Thyroid gland (tissue), 4 donors: ENCODE results near the gene RNF224. TPM values are rescaled to one million over a fixed set of nuclear protein-coding genes. Genes with fewer than 3 reads are reported as not detected.

Experiments
- total RNA-seq, 4 donors: library from RNA; depleted of rRNA; stranded (reverse); fragments of >200 nt; gene quantifications; one replicate each; pipeline ENCODE4 v1.2.3, GENCODE V29; 2016

The RNF224 gene
- total RNA-seq, 4 donors from 2014 or later = 0.33 to 0.81 TPM; not detected in 2

Other genes with a start within 250 kb of the RNF224 start
- gene PTGDS, start 250.0 kb upstream of the RNF224 start, total RNA-seq = 10 to 100 TPM in 3 of 4 donors, 1 to 10 TPM in 1; 5.0 to 39.5 (median 33.9) TPM
- gene LCNL1, start 244.5 kb upstream of the RNF224 start, total RNA-seq = under 1 TPM in 1 of 4 donors, not detected in 3; 0.54 TPM
- 100 to 1,000 TPM in 1 of 4 donors, 10 to 100 TPM in 3; 29.8 to 109 (median 50.7) TPM for gene PAXX, start 235.1 kb upstream of the RNF224 start, total RNA-seq
- gene CLIC3, start 230.9 kb upstream of the RNF224 start, total RNA-seq = 100 to 1,000 TPM in 3 of 4 donors, 10 to 100 TPM in 1; 97.7 to 301 (median 268) TPM
- 10 to 100 TPM; 36.8 to 59.7 (median 50.2) TPM for gene ABCA2, start 199.3 kb upstream of the RNF224 start, total RNA-seq
- gene FUT7, start 195.4 kb upstream of the RNF224 start, total RNA-seq = not detected
- 10 to 100 TPM; 23.3 to 65.9 (median 35.4) TPM for gene NPDC1, start 181.3 kb upstream of the RNF224 start, total RNA-seq
- under 1 TPM in 2 of 4 donors, not detected in 2; 0.22 to 0.49 TPM for gene ENTPD2, start 173.4 kb upstream of the RNF224 start, total RNA-seq
- 1 to 10 TPM in 1 of 4 donors, under 1 TPM in 3; 0.27 to 1.0 (median 0.72) TPM for gene SAPCD2, start 156.9 kb upstream of the RNF224 start, total RNA-seq
- gene UAP1L1, start 150.0 kb upstream of the RNF224 start, total RNA-seq = 10 to 100 TPM in 2 of 4 donors, 1 to 10 TPM in 2; 9.3 to 15.7 (median 12.4) TPM
- gene MAN1B1, start 140.5 kb upstream of the RNF224 start, total RNA-seq = 10 to 100 TPM; 48.2 to 73.8 (median 67.2) TPM
- 100 to 1,000 TPM; 120 to 209 (median 157) TPM for gene DPP7, start 112.8 kb upstream of the RNF224 start, total RNA-seq
- not detected for gene GRIN1, start 88.3 kb upstream of the RNF224 start, total RNA-seq
- not detected for gene LRRC26, start 57.5 kb upstream of the RNF224 start, total RNA-seq
- not detected for gene TMEM210, start 55.4 kb upstream of the RNF224 start, total RNA-seq
- 10 to 100 TPM; 25.6 to 34.1 (median 31.8) TPM for gene ANAPC2, start 38.9 kb upstream of the RNF224 start, total RNA-seq
- 10 to 100 TPM; 42.0 to 97.5 (median 62.8) TPM for gene SSNA1, start 38.8 kb upstream of the RNF224 start, total RNA-seq
- 10 to 100 TPM in 2 of 4 donors, 1 to 10 TPM in 2; 6.5 to 13.5 (median 9.9) TPM for gene TPRN, start 26.8 kb upstream of the RNF224 start, total RNA-seq
- 10 to 100 TPM; 29.7 to 47.3 (median 38.4) TPM for gene TMEM203, start 21.9 kb upstream of the RNF224 start, total RNA-seq
- 10 to 100 TPM in 3 of 4 donors, 1 to 10 TPM in 1; 9.0 to 16.6 (median 15.4) TPM for gene NDOR1, start 21.8 kb upstream of the RNF224 start, total RNA-seq
- 1 to 10 TPM; 2.3 to 4.5 (median 3.8) TPM for gene RNF208, start 5.3 kb upstream of the RNF224 start, total RNA-seq
- gene CYSRT1, start 2.3 kb upstream of the RNF224 start, total RNA-seq = 1 to 10 TPM in 2 of 4 donors, under 1 TPM in 1, not detected in 1; 0.94 to 2.3 (median 1.3) TPM
- under 1 TPM in 1 of 4 donors, not detected in 3; 0.33 TPM for gene SLC34A3, start 3.4 kb downstream of the RNF224 start, total RNA-seq
- gene TUBB4B, start 13.8 kb downstream of the RNF224 start, total RNA-seq = 100 to 1,000 TPM; 181 to 757 (median 487) TPM
- not detected for gene STPG3, start 23.8 kb downstream of the RNF224 start, total RNA-seq
- 10 to 100 TPM; 29.8 to 39.1 (median 32.4) TPM for gene NELFB, start 27.8 kb downstream of the RNF224 start, total RNA-seq
- gene TOR4A, start 50.2 kb downstream of the RNF224 start, total RNA-seq = 10 to 100 TPM; 10.8 to 14.7 (median 12.0) TPM
- 10 to 100 TPM in 1 of 4 donors, 1 to 10 TPM in 3; 1.8 to 10.2 (median 6.8) TPM for gene NRARP, start 74.8 kb downstream of the RNF224 start, total RNA-seq
- gene EXD3, start 195.7 kb downstream of the RNF224 start, total RNA-seq = 10 to 100 TPM; 13.0 to 32.0 (median 26.6) TPM
- 10 to 100 TPM in 2 of 4 donors, 1 to 10 TPM in 2; 5.4 to 16.6 (median 10.0) TPM for gene NOXA1, start 195.9 kb downstream of the RNF224 start, total RNA-seq
- gene ENTPD8, start 213.9 kb downstream of the RNF224 start, total RNA-seq = under 1 TPM in 2 of 4 donors, not detected in 2; 0.29 to 0.78 TPM
- 10 to 100 TPM; 50.1 to 58.5 (median 54.2) TPM for gene NSMF, start 231.8 kb downstream of the RNF224 start, total RNA-seq